ENCODE results near the gene HDAC4.

- TF ChIP-seq, protein P1, sequence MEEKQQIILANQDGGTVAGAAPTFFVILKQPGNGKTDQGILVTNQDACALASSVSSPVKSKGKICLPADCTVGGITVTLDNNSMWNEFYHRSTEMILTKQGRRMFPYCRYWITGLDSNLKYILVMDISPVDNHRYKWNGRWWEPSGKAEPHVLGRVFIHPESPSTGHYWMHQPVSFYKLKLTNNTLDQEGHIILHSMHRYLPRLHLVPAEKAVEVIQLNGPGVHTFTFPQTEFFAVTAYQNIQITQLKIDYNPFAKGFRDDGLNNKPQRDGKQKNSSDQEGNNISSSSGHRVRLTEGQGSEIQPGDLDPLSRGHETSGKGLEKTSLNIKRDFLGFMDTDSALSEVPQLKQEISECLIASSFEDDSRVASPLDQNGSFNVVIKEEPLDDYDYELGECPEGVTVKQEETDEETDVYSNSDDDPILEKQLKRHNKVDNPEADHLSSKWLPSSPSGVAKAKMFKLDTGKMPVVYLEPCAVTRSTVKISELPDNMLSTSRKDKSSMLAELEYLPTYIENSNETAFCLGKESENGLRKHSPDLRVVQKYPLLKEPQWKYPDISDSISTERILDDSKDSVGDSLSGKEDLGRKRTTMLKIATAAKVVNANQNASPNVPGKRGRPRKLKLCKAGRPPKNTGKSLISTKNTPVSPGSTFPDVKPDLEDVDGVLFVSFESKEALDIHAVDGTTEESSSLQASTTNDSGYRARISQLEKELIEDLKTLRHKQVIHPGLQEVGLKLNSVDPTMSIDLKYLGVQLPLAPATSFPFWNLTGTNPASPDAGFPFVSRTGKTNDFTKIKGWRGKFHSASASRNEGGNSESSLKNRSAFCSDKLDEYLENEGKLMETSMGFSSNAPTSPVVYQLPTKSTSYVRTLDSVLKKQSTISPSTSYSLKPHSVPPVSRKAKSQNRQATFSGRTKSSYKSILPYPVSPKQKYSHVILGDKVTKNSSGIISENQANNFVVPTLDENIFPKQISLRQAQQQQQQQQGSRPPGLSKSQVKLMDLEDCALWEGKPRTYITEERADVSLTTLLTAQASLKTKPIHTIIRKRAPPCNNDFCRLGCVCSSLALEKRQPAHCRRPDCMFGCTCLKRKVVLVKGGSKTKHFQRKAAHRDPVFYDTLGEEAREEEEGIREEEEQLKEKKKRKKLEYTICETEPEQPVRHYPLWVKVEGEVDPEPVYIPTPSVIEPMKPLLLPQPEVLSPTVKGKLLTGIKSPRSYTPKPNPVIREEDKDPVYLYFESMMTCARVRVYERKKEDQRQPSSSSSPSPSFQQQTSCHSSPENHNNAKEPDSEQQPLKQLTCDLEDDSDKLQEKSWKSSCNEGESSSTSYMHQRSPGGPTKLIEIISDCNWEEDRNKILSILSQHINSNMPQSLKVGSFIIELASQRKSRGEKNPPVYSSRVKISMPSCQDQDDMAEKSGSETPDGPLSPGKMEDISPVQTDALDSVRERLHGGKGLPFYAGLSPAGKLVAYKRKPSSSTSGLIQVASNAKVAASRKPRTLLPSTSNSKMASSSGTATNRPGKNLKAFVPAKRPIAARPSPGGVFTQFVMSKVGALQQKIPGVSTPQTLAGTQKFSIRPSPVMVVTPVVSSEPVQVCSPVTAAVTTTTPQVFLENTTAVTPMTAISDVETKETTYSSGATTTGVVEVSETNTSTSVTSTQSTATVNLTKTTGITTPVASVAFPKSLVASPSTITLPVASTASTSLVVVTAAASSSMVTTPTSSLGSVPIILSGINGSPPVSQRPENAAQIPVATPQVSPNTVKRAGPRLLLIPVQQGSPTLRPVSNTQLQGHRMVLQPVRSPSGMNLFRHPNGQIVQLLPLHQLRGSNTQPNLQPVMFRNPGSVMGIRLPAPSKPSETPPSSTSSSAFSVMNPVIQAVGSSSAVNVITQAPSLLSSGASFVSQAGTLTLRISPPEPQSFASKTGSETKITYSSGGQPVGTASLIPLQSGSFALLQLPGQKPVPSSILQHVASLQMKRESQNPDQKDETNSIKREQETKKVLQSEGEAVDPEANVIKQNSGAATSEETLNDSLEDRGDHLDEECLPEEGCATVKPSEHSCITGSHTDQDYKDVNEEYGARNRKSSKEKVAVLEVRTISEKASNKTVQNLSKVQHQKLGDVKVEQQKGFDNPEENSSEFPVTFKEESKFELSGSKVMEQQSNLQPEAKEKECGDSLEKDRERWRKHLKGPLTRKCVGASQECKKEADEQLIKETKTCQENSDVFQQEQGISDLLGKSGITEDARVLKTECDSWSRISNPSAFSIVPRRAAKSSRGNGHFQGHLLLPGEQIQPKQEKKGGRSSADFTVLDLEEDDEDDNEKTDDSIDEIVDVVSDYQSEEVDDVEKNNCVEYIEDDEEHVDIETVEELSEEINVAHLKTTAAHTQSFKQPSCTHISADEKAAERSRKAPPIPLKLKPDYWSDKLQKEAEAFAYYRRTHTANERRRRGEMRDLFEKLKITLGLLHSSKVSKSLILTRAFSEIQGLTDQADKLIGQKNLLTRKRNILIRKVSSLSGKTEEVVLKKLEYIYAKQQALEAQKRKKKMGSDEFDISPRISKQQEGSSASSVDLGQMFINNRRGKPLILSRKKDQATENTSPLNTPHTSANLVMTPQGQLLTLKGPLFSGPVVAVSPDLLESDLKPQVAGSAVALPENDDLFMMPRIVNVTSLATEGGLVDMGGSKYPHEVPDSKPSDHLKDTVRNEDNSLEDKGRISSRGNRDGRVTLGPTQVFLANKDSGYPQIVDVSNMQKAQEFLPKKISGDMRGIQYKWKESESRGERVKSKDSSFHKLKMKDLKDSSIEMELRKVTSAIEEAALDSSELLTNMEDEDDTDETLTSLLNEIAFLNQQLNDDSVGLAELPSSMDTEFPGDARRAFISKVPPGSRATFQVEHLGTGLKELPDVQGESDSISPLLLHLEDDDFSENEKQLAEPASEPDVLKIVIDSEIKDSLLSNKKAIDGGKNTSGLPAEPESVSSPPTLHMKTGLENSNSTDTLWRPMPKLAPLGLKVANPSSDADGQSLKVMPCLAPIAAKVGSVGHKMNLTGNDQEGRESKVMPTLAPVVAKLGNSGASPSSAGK (IDR thresholded peaks at IDR 0.05): no peak
- TF ChIP-seq POLR2A (conservative IDR thresholded peaks at IDR 0.05) (no peak), TBP (optimal IDR thresholded peaks at IDR 0.05; ENCODE audit: low read depth, low read length) (no peak), ZNF239 (CRISPR knock-in tag; IDR thresholded peaks at IDR 0.05) (no peak), SP1 (CRISPR knock-in tag; IDR thresholded peaks at IDR 0.05) (no peak), RUNX1 (IDR thresholded peaks at IDR 0.05; ENCODE audit: low read depth) (no peak), TEAD4 (IDR thresholded peaks at IDR 0.05; ENCODE audit: low read length) (no peak), TEAD4 (CRISPR knock-in tag; IDR thresholded peaks at IDR 0.05; ENCODE audit: borderline replicate concordance) (no peak)
Observed at GRCh38 chr2:239225871-239226561, 174.8 kb downstream of the HDAC4 start.
